SJCRH30 (cell line): ENCODE measurements around the gene WDR7. TPM values are rescaled to one million over a fixed set of nuclear protein-coding genes. Genes with fewer than 3 reads are reported as not detected.

ENCODE experiments used
- DNase-seq, 2 experiments: peaks; one replicate each; pipeline ENCODE4 v3.0.0-alpha.2; 2015 to 2020
- H3K27ac ChIP-seq: fragments of 250-450 bp; sonication (Bioruptor Pico); 2 replicates; pipeline ENCODE4 v1.5.1; 2020; ENCODE audit warnings: mild to moderate bottlenecking, moderate library complexity
- H3K27me3 ChIP-seq: fragments of 250-450 bp; sonication (Bioruptor Pico); 2 replicates; pipeline ENCODE4 v1.5.1; 2020; ENCODE audit warnings: mild to moderate bottlenecking, moderate library complexity
- H3K36me3 ChIP-seq: fragments of 250-450 bp; sonication (Bioruptor Pico); 2 replicates; pipeline ENCODE4 v1.5.1; 2020; ENCODE audit warnings: mild to moderate bottlenecking, moderate library complexity
- H3K4me1 ChIP-seq: fragments of 250-450 bp; sonication (Bioruptor Pico); 2 replicates; pipeline ENCODE4 v1.5.1; 2020; ENCODE audit warnings: mild to moderate bottlenecking, moderate library complexity
- H3K4me3 ChIP-seq: fragments of 250-450 bp; sonication (Bioruptor Pico); 2 replicates; pipeline ENCODE4 v1.5.1; 2020; ENCODE audit warnings: mild to moderate bottlenecking, moderate library complexity
- H3K9me3 ChIP-seq: fragments of 250-450 bp; sonication (Bioruptor Pico); replicated peaks from 2 replicates; pipeline ENCODE4 v1.5.1; 2020; ENCODE audit warnings: mild to moderate bottlenecking, moderate library complexity
- total RNA-seq: library from RNA; depleted of rRNA; stranded (reverse); fragments of >200 nt; shearing (Covaris generic); gene quantifications from 2 replicates; pipeline ENCODE4 v1.2.3, GENCODE V29; 2014

Gene WDR7
- total RNA-seq, 1 experiment from 2014 or later: 9.8 TPM

DNA sequence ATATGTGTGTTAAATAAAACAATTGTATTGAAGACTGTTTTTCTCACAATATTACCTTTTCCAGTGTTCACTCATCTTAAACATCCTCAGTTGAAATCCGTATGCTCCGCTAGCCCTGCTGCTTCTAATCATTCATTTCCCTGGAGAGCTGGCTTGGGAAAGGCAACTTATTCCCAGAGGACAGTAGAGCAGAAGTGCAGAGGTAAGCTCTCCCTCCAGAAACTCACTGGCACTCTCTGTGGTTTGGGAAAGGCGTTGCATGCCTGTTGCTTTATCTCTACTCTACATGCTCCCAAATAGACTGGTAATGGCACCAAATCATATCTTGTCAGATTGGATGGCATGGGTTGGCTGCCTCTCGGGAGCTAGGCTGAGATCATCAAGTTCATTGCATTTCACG is 378.6 kb downstream of the WDR7 start:
- Histone ChIP-seq H3K36me3 (no peaks in the 10 kb centered on the region), H3K4me1 (no peaks in the 10 kb centered on the region), H3K9me3 (no peaks in the 10 kb centered on the region), H3K27me3 (no peaks in the 10 kb centered on the region), H3K27ac (no peak overlapping the region), H3K4me3 (no peak overlapping the region)
- DNase-seq: peak in 1 of 2 experiments; percentile 22

DNA sequence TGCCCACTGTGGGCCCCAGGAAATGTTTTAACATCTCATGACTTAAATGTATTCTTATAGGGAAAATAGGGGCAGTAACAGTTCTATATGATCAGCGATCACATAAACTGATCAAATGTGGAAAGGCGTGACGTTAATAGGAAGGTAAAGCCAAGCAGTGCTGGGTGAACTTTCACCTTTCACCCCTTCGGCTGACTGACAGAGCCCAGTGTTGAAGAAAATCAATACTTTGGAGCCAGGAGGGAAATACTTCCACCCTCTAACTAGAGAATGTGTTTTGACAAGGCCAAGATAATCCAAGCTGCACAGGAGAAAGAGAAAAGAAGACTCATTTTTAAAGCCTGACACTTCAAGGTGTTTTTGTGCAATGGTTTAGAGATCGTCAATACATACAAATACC is 379.3 kb downstream of the WDR7 start:
- no peaks in the 10 kb centered on the region for H3K4me1 ChIP-seq
- no peaks in the 10 kb centered on the region for H3K36me3 ChIP-seq
- no peaks in the 10 kb centered on the region for H3K27me3 ChIP-seq
- DNase-seq: no peak
- no peak overlapping the region for H3K27ac ChIP-seq
- H3K9me3 ChIP-seq: no peaks in the 10 kb centered on the region
- no peak overlapping the region for H3K4me3 ChIP-seq

DNA sequence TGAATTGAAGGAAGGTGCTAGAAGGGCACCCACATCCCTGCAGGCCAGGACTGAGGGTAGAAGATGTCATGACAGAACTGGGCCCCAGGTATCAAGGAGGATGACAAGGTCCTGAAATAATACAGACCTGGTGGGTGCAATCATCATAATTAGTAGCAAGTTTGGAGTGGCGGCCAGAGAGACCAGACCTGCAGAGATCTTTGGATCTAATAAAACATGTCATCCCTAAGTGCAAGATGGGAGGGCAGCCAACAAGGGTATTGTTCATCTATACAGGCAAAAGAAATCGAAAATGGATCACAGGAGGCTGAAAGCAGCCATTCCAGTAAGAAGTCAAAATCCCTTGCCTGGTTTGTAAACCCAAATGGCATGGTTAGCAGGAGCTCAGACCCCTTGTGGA is 384.4 kb downstream of the WDR7 start:
- H3K4me1 ChIP-seq: no peaks in the 10 kb centered on the region
- H3K27ac ChIP-seq: no peak overlapping the region
- H3K27me3 ChIP-seq: no peaks in the 10 kb centered on the region
- no peaks in the 10 kb centered on the region for H3K36me3 ChIP-seq
- no peak overlapping the region for H3K4me3 ChIP-seq
- no peak for DNase-seq
- no peaks in the 10 kb centered on the region for H3K9me3 ChIP-seq

DNA sequence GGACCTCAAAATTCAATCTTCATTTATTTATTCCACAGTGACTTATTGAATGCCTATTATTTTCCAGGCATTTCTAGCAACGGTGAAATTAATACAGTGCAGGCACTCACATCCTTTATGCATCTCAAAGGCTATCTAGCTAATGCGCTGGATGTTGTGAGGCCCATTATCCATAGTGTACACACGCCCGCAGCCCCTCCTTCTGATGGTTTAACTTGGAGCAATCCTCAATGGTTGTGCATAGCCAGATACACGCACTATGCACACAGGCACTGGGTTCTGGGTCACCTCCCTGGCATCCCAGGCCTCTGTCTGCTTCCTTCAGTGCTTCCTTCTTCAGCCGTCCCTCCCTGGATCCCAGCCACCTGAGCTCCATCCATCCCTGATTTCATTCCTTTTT is 387.2 kb downstream of the WDR7 start:
- Histone ChIP-seq H3K4me1 (no peaks in the 10 kb centered on the region), H3K4me3 (no peak overlapping the region), H3K9me3 (no peaks in the 10 kb centered on the region), H3K27me3 (no peaks in the 10 kb centered on the region), H3K36me3 (no peaks in the 10 kb centered on the region), H3K27ac (no peak overlapping the region)
- no peak for DNase-seq

DNA sequence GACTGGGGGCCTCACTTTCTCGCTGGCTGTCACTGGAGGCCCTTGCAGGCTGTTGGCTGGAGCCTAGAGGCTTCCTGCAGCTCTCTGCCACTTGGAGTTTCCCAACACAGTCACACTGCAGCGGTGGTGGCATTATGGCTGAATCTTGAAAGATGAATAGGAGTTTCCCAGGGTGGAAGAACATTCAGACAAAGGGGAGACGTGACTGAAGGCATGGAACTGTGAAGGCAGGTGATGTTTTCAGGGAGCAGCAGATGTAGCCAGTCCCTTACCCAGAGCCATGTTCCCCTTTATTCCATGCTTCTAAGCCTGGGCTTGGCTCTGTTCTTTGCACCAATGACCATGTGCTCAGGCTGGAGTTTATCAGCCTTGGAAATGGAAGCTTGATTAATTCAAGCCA is 389.0 kb downstream of the WDR7 start:
- Histone ChIP-seq H3K27me3 (no peaks in the 10 kb centered on the region), H3K4me1 (no peaks in the 10 kb centered on the region), H3K9me3 (no peaks in the 10 kb centered on the region), H3K4me3 (no peak overlapping the region), H3K36me3 (no peaks in the 10 kb centered on the region), H3K27ac (no peak overlapping the region)
- no peak for DNase-seq

DNA sequence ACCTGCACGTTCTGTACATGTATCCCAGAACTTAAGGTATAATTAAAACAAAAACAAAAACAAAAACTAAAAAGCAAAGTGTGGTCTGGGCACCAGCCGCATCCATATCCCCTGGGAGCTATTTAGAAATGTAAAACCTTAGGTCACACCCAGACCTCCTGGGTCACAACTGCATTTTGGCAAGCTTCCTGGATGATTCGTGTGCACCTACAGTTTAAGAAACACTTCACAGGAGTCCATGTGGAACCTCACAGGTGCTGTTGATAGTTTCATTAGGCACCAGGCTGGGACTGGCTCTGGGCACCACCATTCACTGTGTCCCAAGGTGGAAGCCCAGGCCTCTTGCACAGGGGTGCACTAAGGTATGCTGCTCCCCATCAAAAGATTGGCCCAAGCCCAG is 392.1 kb downstream of the WDR7 start:
- no peaks in the 10 kb centered on the region for H3K27me3 ChIP-seq
- no peaks in the 10 kb centered on the region for H3K9me3 ChIP-seq
- no peak for DNase-seq
- H3K36me3 ChIP-seq: no peaks in the 10 kb centered on the region
- no peaks in the 10 kb centered on the region for H3K4me1 ChIP-seq
- H3K27ac ChIP-seq: no peak overlapping the region
- no peak overlapping the region for H3K4me3 ChIP-seq

DNA sequence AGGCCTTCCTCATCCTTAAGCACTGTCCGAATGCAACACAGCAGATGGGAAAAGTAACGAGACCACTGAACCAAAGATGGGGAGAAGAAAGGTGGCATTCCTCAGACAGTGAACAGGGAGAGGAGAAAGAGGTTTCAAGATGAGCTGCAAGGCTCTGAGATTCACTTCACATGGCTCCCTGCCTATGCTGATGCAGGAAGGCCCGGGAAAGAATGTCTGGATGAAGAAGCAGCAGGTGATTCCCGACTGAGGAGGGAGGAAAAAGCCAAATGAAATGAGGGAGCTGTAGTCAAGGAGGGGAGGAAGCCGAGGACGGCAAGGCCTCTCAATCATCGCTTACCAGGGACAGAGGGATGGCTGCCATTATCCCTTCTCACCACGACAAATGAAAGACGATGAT is 397.2 kb downstream of the WDR7 start:
- Histone ChIP-seq H3K4me1 (no peaks in the 10 kb centered on the region), H3K27ac (no peak overlapping the region)

DNA sequence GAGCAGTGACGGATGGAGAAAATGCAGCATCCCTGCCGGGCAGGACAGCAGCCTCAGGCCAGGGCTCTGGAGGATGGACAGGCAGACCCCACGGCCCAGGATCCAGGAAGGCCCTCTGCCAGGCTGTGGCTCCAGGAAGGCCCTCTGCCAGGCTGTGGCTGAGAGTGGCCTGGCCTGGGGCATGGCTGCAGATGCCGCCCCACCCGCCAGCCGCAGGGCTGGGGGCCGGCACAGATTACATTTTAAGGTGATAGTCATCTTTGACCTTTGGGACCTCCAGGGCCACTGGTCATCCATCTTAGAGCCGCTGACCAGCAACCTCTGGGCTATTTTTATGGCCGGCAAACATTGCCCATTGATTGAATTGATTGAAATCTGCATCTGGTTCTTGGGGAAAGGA is 397.7 kb downstream of the WDR7 start:
- H3K4me1 ChIP-seq: no peaks in the 10 kb centered on the region
- DNase-seq: no peak
- H3K27me3 ChIP-seq: no peaks in the 10 kb centered on the region
- H3K27ac ChIP-seq: no peak overlapping the region
- no peaks in the 10 kb centered on the region for H3K9me3 ChIP-seq
- no peak overlapping the region for H3K4me3 ChIP-seq
- H3K36me3 ChIP-seq: no peaks in the 10 kb centered on the region

More for the DNA sequence above, 397.2 kb downstream of the WDR7 start:
- no peaks in the 10 kb centered on the region for H3K36me3 ChIP-seq
- no peak for DNase-seq
- H3K4me3 ChIP-seq: no peak overlapping the region
- H3K27me3 ChIP-seq: no peaks in the 10 kb centered on the region
- no peaks in the 10 kb centered on the region for H3K9me3 ChIP-seq

DNA sequence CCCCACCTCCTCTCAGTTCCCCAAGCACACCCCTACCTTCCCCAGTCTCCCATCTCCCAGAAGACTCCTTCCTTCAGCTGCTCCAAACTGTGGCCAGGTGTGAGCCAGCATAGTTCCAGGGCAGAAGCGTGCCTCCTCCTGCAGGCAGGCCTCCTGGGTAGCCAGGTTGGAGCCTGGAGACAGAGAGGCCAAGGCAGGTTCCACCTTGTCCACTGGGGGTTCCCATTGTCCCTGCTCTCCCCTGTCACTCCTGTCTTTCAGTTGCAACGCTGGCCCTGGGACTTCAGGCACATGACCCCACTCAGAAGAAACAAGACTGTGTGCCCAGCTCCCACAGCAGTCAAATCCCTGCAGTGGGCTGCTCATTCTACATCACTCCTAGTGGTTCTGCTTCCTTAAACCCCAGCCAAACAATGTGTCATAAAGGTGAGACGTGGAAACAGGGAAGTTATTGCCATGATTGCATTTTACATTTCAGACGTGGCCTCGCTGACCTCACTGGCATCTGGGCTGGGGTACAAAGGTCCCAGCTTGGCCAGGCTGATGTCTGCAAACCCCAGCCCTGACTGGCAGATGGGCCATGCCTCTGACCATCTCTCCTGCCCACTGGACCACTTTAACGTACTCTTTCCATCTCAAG is 399.3 kb downstream of the WDR7 start:
- Histone ChIP-seq H3K4me3 (no peak overlapping the region), H3K27me3 (no peaks in the 10 kb centered on the region), H3K9me3 (no peaks in the 10 kb centered on the region), H3K36me3 (no peaks in the 10 kb centered on the region), H3K27ac (no peak overlapping the region), H3K4me1 (no peaks in the 10 kb centered on the region)
- no peak for DNase-seq

DNA sequence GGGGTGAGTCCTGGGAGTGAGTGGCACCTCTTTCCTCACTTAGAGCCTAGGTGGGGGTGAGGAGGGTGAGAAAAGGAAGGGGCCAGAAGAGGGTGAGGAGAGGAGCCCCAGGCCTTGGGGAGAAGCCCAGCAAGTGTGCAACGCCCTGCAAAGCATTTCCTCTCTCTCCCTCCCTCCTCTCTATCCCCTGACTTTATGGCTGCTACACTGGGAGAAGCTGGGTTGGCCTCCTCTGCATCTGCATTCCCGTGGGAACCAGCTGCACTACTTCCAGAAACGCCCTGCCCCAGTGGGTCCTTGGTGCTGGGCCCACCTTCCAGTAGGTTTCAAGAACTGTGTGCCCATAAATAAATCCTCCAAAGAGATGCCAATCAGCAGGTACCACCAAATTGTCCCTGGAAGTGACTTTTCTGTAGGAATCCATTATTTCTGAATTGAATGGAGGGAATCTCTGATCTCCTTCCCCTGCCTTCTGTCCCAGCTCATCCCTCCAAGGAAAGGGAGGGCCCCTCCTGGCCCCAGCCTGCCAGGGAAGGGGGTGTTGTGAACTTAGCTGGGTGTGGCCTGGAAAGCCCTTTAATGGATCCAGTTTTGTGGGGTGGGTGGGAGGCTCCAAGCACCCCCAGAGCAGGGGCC is 400.0 kb downstream of the WDR7 start:
- Histone ChIP-seq H3K27me3 (no peaks in the 10 kb centered on the region), H3K36me3 (no peaks in the 10 kb centered on the region), H3K27ac (no peak overlapping the region), H3K4me1 (no peaks in the 10 kb centered on the region), H3K4me3 (no peak overlapping the region), H3K9me3 (no peaks in the 10 kb centered on the region)
- DNase-seq: no peak

DNA sequence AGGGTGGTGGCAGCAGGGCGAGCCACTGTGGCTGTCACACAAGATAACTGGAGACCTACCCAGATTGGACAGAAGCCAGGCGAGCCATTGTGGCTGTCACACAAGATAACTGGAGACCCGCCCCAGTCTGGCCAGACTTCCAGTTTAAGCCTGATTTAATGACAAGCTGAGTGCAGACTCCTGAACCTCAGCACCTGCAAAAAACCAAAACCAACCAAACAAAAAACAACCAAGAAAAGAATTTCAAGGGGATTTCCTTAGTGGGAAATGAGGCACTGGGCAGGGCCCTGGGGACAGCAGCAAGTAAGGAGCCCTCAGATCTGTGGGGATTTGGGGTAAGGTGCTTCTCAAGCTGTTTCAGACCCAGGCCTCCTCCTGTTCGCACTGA is 400.5 kb downstream of the WDR7 start:
- H3K36me3 ChIP-seq: no peaks in the 10 kb centered on the region
- H3K4me3 ChIP-seq: no peak overlapping the region
- H3K27ac ChIP-seq: no peak overlapping the region
- H3K4me1 ChIP-seq: no peaks in the 10 kb centered on the region
- no peaks in the 10 kb centered on the region for H3K9me3 ChIP-seq
- DNase-seq: no peak
- no peaks in the 10 kb centered on the region for H3K27me3 ChIP-seq

DNA sequence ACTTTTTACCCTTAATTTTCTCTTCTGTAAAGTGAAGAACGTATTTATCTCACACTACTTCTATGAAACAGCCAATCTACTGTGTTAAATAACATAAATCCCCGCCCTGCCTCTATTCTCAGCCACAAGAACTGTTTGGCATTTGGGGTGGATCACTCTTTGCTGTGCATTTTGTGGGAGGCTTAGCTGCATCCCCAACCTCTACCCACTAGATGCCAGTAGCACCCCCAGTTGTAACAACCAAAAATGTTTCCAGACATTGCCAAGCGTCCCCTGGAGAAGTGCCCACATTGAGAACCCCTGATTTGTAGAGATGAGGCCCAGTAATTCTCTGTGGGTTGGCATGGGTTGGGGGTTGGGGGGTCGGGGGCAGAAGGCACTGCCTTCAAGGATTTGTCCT is 401.0 kb downstream of the WDR7 start:
- H3K4me1 ChIP-seq: no peaks in the 10 kb centered on the region
- no peak for DNase-seq
- H3K36me3 ChIP-seq: no peaks in the 10 kb centered on the region
- H3K27me3 ChIP-seq: no peaks in the 10 kb centered on the region
- no peak overlapping the region for H3K4me3 ChIP-seq
- H3K27ac ChIP-seq: no peak overlapping the region
- no peaks in the 10 kb centered on the region for H3K9me3 ChIP-seq

DNA sequence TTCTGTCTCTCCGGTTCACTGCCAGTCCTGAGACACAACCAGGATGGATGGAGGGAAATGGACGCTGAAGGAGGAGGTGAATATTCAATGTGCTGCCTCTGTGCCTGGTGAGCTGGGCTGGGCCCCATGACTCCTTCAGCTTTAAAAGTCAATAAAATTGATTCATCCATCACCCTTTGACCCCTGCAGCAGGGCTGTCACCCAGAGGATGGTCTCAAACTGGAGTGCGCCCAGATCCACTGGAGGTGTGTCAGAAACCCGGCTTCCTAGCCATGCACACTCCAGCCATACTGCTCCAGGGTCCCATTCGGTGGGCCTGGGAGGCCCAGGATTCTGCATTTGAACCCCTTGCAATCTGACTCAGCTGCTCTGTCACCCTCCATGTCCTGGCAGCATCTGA is 401.6 kb downstream of the WDR7 start:
- H3K9me3 ChIP-seq: no peaks in the 10 kb centered on the region
- no peak for DNase-seq

DNA sequence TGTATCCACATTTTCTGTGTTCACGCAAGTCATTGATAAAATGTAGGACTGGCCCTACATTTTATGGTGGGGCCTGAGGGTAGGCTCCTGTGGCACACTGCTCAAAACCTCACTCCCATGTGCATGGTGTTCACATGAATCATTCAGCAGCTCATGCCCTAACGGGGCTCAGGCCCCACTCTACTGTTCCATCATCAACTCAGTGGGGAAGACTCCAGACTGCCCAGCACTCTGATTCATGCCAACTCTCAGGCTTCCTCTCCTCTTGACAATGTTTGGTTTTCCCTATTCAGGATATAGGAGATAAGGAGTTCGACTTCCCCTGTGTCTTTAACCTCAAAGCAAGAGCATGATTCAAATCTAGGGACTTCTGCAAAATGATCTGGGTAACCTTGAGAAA is 403.7 kb downstream of the WDR7 start:
- Histone ChIP-seq H3K36me3 (no peaks in the 10 kb centered on the region), H3K9me3 (no peaks in the 10 kb centered on the region), H3K4me1 (no peaks in the 10 kb centered on the region), H3K4me3 (no peak overlapping the region), H3K27me3 (no peaks in the 10 kb centered on the region), H3K27ac (no peak overlapping the region)
- DNase-seq: no peak

More for the DNA sequence above, 401.6 kb downstream of the WDR7 start:
- Histone ChIP-seq H3K4me1 (no peaks in the 10 kb centered on the region), H3K27ac (no peak overlapping the region), H3K4me3 (no peak overlapping the region), H3K36me3 (no peaks in the 10 kb centered on the region), H3K27me3 (no peaks in the 10 kb centered on the region)

DNA sequence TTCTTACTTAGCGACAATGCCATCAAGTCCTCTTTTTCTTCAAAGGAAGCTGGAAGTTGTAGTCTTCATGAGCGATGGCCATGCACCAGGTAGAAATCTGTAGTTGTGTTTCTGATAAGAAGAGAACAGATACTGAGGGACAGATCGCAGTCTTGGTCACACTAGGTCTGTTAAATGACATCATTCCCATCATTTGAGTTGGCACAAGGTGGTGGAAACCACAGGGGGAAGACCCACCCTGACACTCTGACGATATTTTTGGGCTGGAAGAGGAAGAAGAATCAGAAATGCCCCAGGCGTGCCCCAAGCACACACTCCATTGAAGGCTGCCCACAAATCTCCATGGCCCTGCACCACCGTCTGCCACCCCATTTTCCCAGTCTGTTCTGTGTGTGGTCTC is 406.7 kb downstream of the WDR7 start:
- Histone ChIP-seq H3K27ac (no peak overlapping the region), H3K9me3 (no peaks in the 10 kb centered on the region), H3K27me3 (no peaks in the 10 kb centered on the region), H3K4me1 (no peaks in the 10 kb centered on the region), H3K36me3 (no peaks in the 10 kb centered on the region), H3K4me3 (no peak overlapping the region)
- DNase-seq: no peak

DNA sequence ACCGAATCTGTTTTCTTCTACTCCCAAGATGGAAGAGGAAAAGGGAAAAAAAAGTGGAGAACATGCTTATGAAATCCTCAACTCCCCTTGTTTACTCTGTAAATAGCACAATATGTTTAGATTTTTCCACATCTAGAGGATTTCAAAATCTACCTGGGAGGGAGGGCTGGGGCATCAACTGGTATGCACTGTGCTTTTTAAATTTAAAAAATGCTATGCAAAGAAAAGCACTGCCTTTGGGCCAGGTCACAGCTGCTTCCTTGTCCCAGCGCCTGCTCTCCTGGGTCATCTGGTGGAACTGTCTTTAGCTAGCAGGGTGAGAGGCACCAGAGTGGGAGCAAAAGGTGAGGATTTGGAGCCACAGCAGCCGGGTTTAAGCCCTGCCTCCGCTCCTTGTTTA is 407.6 kb downstream of the WDR7 start:
- Histone ChIP-seq H3K4me1 (no peaks in the 10 kb centered on the region), H3K9me3 (no peaks in the 10 kb centered on the region), H3K27ac (no peak overlapping the region), H3K36me3 (no peaks in the 10 kb centered on the region), H3K27me3 (no peaks in the 10 kb centered on the region), H3K4me3 (no peak overlapping the region)
- no peak for DNase-seq
